NCI-H128 (cell line): ENCODE data around the gene DDX19B.
"Not testable (repeated sequence)": the region's sequence is repeated elsewhere in the genome, so short reads cannot be mapped to it uniquely, and the experiment has no call there.

Experiments
- DNase-seq: peaks from one replicate; lab custom pipeline; 2025; ENCODE audit not compliant: unreplicated experiment; lab: John Stamatoyannopoulos, UW

The DDX19B gene

GRCh38 chr16:70298988-70299938 is at the start of gene DDX19B:
TSS of gene DDX19B (plus strand) at chr16:70299186. CDS start at chr16:70299298, 112 bp downstream.
- DNase-seq: peak; percentile 16

GRCh38 chr16:70249697-70250096 is 49.3 kb upstream of the DDX19B start:
- not testable (repeated sequence) for DNase-seq

- no peak for DNase-seq
Measured at GRCh38 chr16:70250748-70251628, 48.0 kb upstream of the DDX19B start.

- peak; percentile 81 for DNase-seq
Measured at GRCh38 chr16:70251629-70252354, 47.2 kb upstream of the DDX19B start, which contains the start of gene EXOSC6. TSS of gene EXOSC6 (minus strand) at chr16:70251940. CDS start at chr16:70251900, 40 bp downstream.

GRCh38 chr16:70252355-70252988 is 46.5 kb upstream of the DDX19B start:
- no peak for DNase-seq

GRCh38 chr16:70253291-70254106 is 45.5 kb upstream of the DDX19B start:
- DNase-seq: no peak

- DNase-seq: no peak
Measured at GRCh38 chr16:70254180-70254964, 44.6 kb upstream of the DDX19B start.

- no peak for DNase-seq
Measured at GRCh38 chr16:70254965-70255286, 44.1 kb upstream of the DDX19B start.

- no peak for DNase-seq
Measured at GRCh38 chr16:70255574-70255973, 43.4 kb upstream of the DDX19B start.

- DNase-seq: no peak
Measured at GRCh38 chr16:70257391-70257790, 41.6 kb upstream of the DDX19B start.

- no peak for DNase-seq
Measured at GRCh38 chr16:70258065-70258464, 40.9 kb upstream of the DDX19B start.

GRCh38 chr16:70258946-70259345 is 40.0 kb upstream of the DDX19B start:
- no peak for DNase-seq

- DNase-seq: not testable (repeated sequence)
Measured at GRCh38 chr16:70259903-70260302, 39.1 kb upstream of the DDX19B start.

- no peak for DNase-seq
Measured at GRCh38 chr16:70267516-70267915, 31.5 kb upstream of the DDX19B start.

GRCh38 chr16:70267922-70268321 is 31.1 kb upstream of the DDX19B start:
- DNase-seq: not testable (repeated sequence)

- DNase-seq: no peak
Measured at GRCh38 chr16:70269471-70269870, 29.5 kb upstream of the DDX19B start.

GRCh38 chr16:70270176-70270575 is 28.8 kb upstream of the DDX19B start:
- no peak for DNase-seq

- no peak for DNase-seq
Measured at GRCh38 chr16:70271696-70272095, 27.3 kb upstream of the DDX19B start.

- no peak for DNase-seq
Measured at GRCh38 chr16:70276392-70276791, 22.6 kb upstream of the DDX19B start.
